HEK293 (cell line): Measurements from ENCODE around the gene COL13A1.

Experiments used
- CTCF ChIA-PET: fragments of 350-600 bp; formaldehyde crosslinking; extraction: SDS; loops from one replicate; lab custom pipeline; 2021; ENCODE audit warnings: antibody characterized with exemption; lab: Yijun Ruan, JAX
- POLR2A ChIA-PET: fragments of 300-600 bp; formaldehyde crosslinking; extraction: SDS; loops from one replicate; lab custom pipeline; 2020; ENCODE audit warnings: antibody characterized with exemption, inconsistent platforms; lab: Yijun Ruan, JAX
- H3K27ac ChIP-seq: fragments of 200-500 bp; sonication (Bioruptor generic); 2 replicates; pipeline ENCODE4 v1.5.1; 2014; ENCODE audit warnings: low read depth, low read length, control low read depth, inconsistent platforms; ENCODE audit errors: extremely low read depth
- H3K36me3 ChIP-seq, 2 experiments: fragments of 200-500 bp in 1 of 2; sonication (Bioruptor generic) in 1 of 2; 1 replicate in 1 of 2; 2 replicates in 1 of 2; pipeline ENCODE4 v1.5.1; 2014 to 2017; ENCODE audit warnings: inconsistent platforms in 2 of 2, low read length in 2 of 2; ENCODE audit not compliant: control insufficient read depth in 2 of 2, insufficient read depth in 1 of 2
- H3K4me1 ChIP-seq: fragments of 200-500 bp; sonication (Bioruptor generic); 2 replicates; pipeline ENCODE4 v1.5.1; 2014; ENCODE audit warnings: mild to moderate bottlenecking, low read length, inconsistent platforms; ENCODE audit not compliant: control insufficient read depth, insufficient read depth
- H3K4me3 ChIP-seq: 2 replicates; pipeline ENCODE4 v1.5.1; 2011; ENCODE audit warnings: low read depth, mild to moderate bottlenecking, control low read depth, low read length, moderate library complexity
- H3K9me3 ChIP-seq: fragments of 200-500 bp; sonication (Bioruptor generic); 2 replicates; pipeline ENCODE4 v1.5.1; 2014; ENCODE audit warnings: low read depth, low read length, inconsistent platforms; ENCODE audit not compliant: control insufficient read depth, insufficient read depth
- AEBP2 ChIP-seq: fragments of 450-650 bp; formaldehyde crosslinking; IDR thresholded peaks from 2 replicates; pipeline ENCODE4 v1.5.1; 2016; ENCODE audit warnings: missing biosample characterization, missing genetic modification characterization, borderline replicate concordance
- BCL11A ChIP-seq: fragments of 450-650 bp; formaldehyde crosslinking; IDR thresholded peaks from 2 replicates; pipeline ENCODE4 v1.5.1; 2016; ENCODE audit warnings: low read depth, missing biosample characterization, missing genetic modification characterization
- FEZF1 ChIP-seq: fragments of 450-650 bp; formaldehyde crosslinking; IDR thresholded peaks from 2 replicates; pipeline ENCODE4 v1.5.1; 2016; ENCODE audit warnings: missing biosample characterization, missing genetic modification characterization
- GLIS1 ChIP-seq: fragments of 450-650 bp; formaldehyde crosslinking; IDR thresholded peaks from 2 replicates; pipeline ENCODE4 v1.5.1; 2016; ENCODE audit warnings: missing biosample characterization, missing genetic modification characterization
- GLIS2 ChIP-seq: fragments of 450-650 bp; formaldehyde crosslinking; IDR thresholded peaks from 2 replicates; pipeline ENCODE4 v1.5.1; 2016; ENCODE audit warnings: missing biosample characterization, missing genetic modification characterization
- IKZF3 ChIP-seq: fragments of 450-650 bp; IDR thresholded peaks from 2 replicates; pipeline ENCODE4 v1.5.0; 2018; ENCODE audit warnings: missing biosample characterization, mild to moderate bottlenecking, missing genetic modification characterization, moderate library complexity
- KLF1 ChIP-seq: fragments of 450-650 bp; formaldehyde crosslinking; IDR thresholded peaks from 2 replicates; pipeline ENCODE4 v1.5.1; 2016; ENCODE audit warnings: missing biosample characterization, missing genetic modification characterization
- KLF7 ChIP-seq: fragments of 450-650 bp; formaldehyde crosslinking; IDR thresholded peaks from 2 replicates; pipeline ENCODE4 v1.5.1; 2016; ENCODE audit warnings: missing biosample characterization, missing genetic modification characterization, borderline replicate concordance
- PRDM2 ChIP-seq: fragments of 450-650 bp; formaldehyde crosslinking; IDR thresholded peaks from 2 replicates; pipeline ENCODE4 v1.5.1; 2016; ENCODE audit warnings: missing biosample characterization, missing genetic modification characterization, borderline replicate concordance
- SCRT1 ChIP-seq: fragments of 450-650 bp; formaldehyde crosslinking; IDR thresholded peaks from 2 replicates; pipeline ENCODE4 v1.5.1; 2016; ENCODE audit warnings: missing biosample characterization, missing genetic modification characterization, borderline replicate concordance
- SP7 ChIP-seq: fragments of 450-650 bp; formaldehyde crosslinking; IDR thresholded peaks from 2 replicates; pipeline ENCODE4 v1.5.1; 2016; ENCODE audit warnings: missing biosample characterization, missing genetic modification characterization
- ZBTB17 ChIP-seq: fragments of 450-650 bp; formaldehyde crosslinking; IDR thresholded peaks from 2 replicates; pipeline ENCODE4 v1.5.1; 2016; ENCODE audit warnings: missing biosample characterization, missing genetic modification characterization
- ZFP41 ChIP-seq: fragments of 450-650 bp; formaldehyde crosslinking; IDR thresholded peaks from 2 replicates; pipeline ENCODE4 v1.5.1; 2016; ENCODE audit warnings: missing biosample characterization, missing genetic modification characterization, borderline replicate concordance
- ZNF157 ChIP-seq: fragments of 450-650 bp; formaldehyde crosslinking; IDR thresholded peaks from 2 replicates; pipeline ENCODE4 v1.5.1; 2016; ENCODE audit warnings: missing biosample characterization, missing genetic modification characterization
- ZNF169 ChIP-seq: fragments of 450-650 bp; formaldehyde crosslinking; IDR thresholded peaks from 2 replicates; pipeline ENCODE4 v1.5.1; 2016; ENCODE audit warnings: missing biosample characterization, missing genetic modification characterization
- ZNF202 ChIP-seq: fragments of 450-650 bp; formaldehyde crosslinking; IDR thresholded peaks from 2 replicates; pipeline ENCODE4 v1.5.1; 2016; ENCODE audit warnings: missing biosample characterization, missing genetic modification characterization, borderline replicate concordance
- ZNF341 ChIP-seq: fragments of 450-650 bp; formaldehyde crosslinking; IDR thresholded peaks from 2 replicates; pipeline ENCODE4; 2016; ENCODE audit warnings: low read depth, missing biosample characterization, missing genetic modification characterization
- ZNF391 ChIP-seq: fragments of 450-650 bp; formaldehyde crosslinking; IDR thresholded peaks from 2 replicates; pipeline ENCODE4 v1.5.1; 2016; ENCODE audit warnings: low read depth, missing biosample characterization, missing genetic modification characterization, borderline replicate concordance
- ZNF398 ChIP-seq: fragments of 450-650 bp; formaldehyde crosslinking; IDR thresholded peaks from 2 replicates; pipeline ENCODE4 v1.5.1; 2017; ENCODE audit warnings: missing biosample characterization, missing genetic modification characterization
- ZNF544 ChIP-seq: fragments of 450-650 bp; formaldehyde crosslinking; IDR thresholded peaks from 2 replicates; pipeline ENCODE4 v1.5.0; 2017; ENCODE audit warnings: missing biosample characterization, missing genetic modification characterization
- ZNF623 ChIP-seq: fragments of 450-650 bp; formaldehyde crosslinking; IDR thresholded peaks from 2 replicates; pipeline ENCODE4 v1.5.1; 2016; ENCODE audit warnings: missing biosample characterization, missing genetic modification characterization
- ZNF624 ChIP-seq: fragments of 450-650 bp; formaldehyde crosslinking; IDR thresholded peaks from 2 replicates; pipeline ENCODE4 v1.5.1; 2017; ENCODE audit warnings: missing biosample characterization, missing genetic modification characterization
- ZNF626 ChIP-seq: fragments of 450-650 bp; sonication (Bioruptor Pico); formaldehyde crosslinking; IDR thresholded peaks from 2 replicates; pipeline ENCODE4 v1.5.1; 2018; ENCODE audit warnings: missing biosample characterization, missing genetic modification characterization, inconsistent platforms
- ZNF654 ChIP-seq: fragments of 450-650 bp; formaldehyde crosslinking; IDR thresholded peaks from 2 replicates; pipeline ENCODE4 v1.5.1; 2016; ENCODE audit warnings: low read depth, missing biosample characterization, missing genetic modification characterization
- ZNF660 ChIP-seq: fragments of 450-650 bp; IDR thresholded peaks from 2 replicates; pipeline ENCODE4 v1.5.1; 2018; ENCODE audit warnings: missing biosample characterization, mild to moderate bottlenecking, missing genetic modification characterization
- ZNF707 ChIP-seq: fragments of 450-650 bp; formaldehyde crosslinking; IDR thresholded peaks from 2 replicates; pipeline ENCODE4 v1.5.1; 2016; ENCODE audit warnings: missing biosample characterization, missing genetic modification characterization
- ZSCAN30 ChIP-seq: fragments of 450-650 bp; IDR thresholded peaks from 2 replicates; pipeline ENCODE4 v1.5.1; 2018; ENCODE audit warnings: missing biosample characterization, mild to moderate bottlenecking, missing genetic modification characterization, moderate library complexity
- ZXDB ChIP-seq: fragments of 450-650 bp; formaldehyde crosslinking; IDR thresholded peaks from 2 replicates; pipeline ENCODE4 v1.5.1; 2016; ENCODE audit warnings: missing biosample characterization, missing genetic modification characterization

Gene COL13A1

GRCh38 chr10:69800109-69800508 lies 1.6 kb upstream of the COL13A1 start:
- Histone ChIP-seq H3K4me1 (peaks cover 2% of the 10 kb centered on the region; the same call in 1 of the 2 replicates), H3K36me3 (no peaks in the 10 kb centered on the region), H3K9me3 (no peaks in the 10 kb centered on the region)
- ChIA-PET POLR2A (no interaction called here), CTCF (interaction anchor here (0.6 to 3.5 kb wide), 42 partner anchors 8 to 1336 kb away, joined by 3 to 74 read pairs (median 5); partner anchors contain the start of gene TYSND1)
- no peak for TF ChIP-seq GLIS2 (tag by site-specific recombination)
- TF ChIP-seq ZBTB17: peak; percentile 60
- TF ChIP-seq ZNF654 (tag by site-specific recombination): peak; percentile 58
- no peak for TF ChIP-seq SP7
- TF ChIP-seq BCL11A (tag by site-specific recombination): no peak
- TF ChIP-seq ZNF157 (tag by site-specific recombination): no peak
- TF ChIP-seq ZNF626: no peak
- 0 out of 2 replicates have a peak, but pooled peaks have one; percentile 26 for TF ChIP-seq GLIS1
- TF ChIP-seq ZNF398 (tag by site-specific recombination): peak; percentile 66
- 0 out of 2 replicates have a peak, but pooled peaks have one; percentile 8 for TF ChIP-seq ZXDB (tag by site-specific recombination)
- TF ChIP-seq IKZF3 (tag by site-specific recombination): peak; percentile 75
- no peak for TF ChIP-seq ZNF623 (tag by site-specific recombination)
- TF ChIP-seq ZNF707 (tag by site-specific recombination): no peak
- TF ChIP-seq FEZF1 (tag by site-specific recombination): no peak
- no peak for TF ChIP-seq AEBP2 (tag by site-specific recombination)
- no peak for TF ChIP-seq ZNF624 (tag by site-specific recombination)
- no peak for TF ChIP-seq SCRT1
- TF ChIP-seq ZSCAN30 (tag by site-specific recombination): peak; percentile 53; the same call in 1 of the 2 replicates
- TF ChIP-seq ZNF202: no peak
- TF ChIP-seq ZNF660: 0 out of 2 replicates have a peak, but pooled peaks have one; percentile 34
- TF ChIP-seq ZFP41 (tag by site-specific recombination): no peak
- no peak for TF ChIP-seq ZNF169
- TF ChIP-seq KLF1 (tag by site-specific recombination): no peak
- no peak for TF ChIP-seq ZNF391 (tag by site-specific recombination)
- no peak for TF ChIP-seq KLF7
- TF ChIP-seq, all 188 proteins: peak for 8
- Histone ChIP-seq H3K4me3 (no peak overlapping the region), H3K27ac (no peak overlapping the region)

- TF ChIP-seq ZNF341 (tag by site-specific recombination): peak; percentile 8; the same call in 1 of the 2 replicates
- TF ChIP-seq PRDM2: no peak
- TF ChIP-seq ZNF544 (tag by site-specific recombination): no peak
- CTCF ChIA-PET: interaction anchor here (0.6 to 3.5 kb wide), 26 partner anchors 8 to 160 kb away, joined by 3 to 74 read pairs (median 6); no protein-coding TSS in a partner anchor
- Histone ChIP-seq H3K36me3 (no peaks in the 10 kb centered on the region), H3K9me3 (no peaks in the 10 kb centered on the region), H3K4me1 (peaks cover 2% of the 10 kb centered on the region; the same call in 1 of the 2 replicates), H3K27ac (no peak overlapping the region; the same call in 1 of the 2 replicates), H3K4me3 (no peak overlapping the region)
- POLR2A ChIA-PET: interaction anchor here (0.6 kb wide), 1 partner anchor 948 kb away, joined by 6 read pairs; no protein-coding TSS in a partner anchor
These were observed 1.0 kb upstream of the COL13A1 start for GRCh38 chr10:69800665-69801064.
